HepG2 (cell line): ENCODE results near the gene STK10.

Experiments used
- NR2C2 ChIP-seq: sonication (generic); formaldehyde crosslinking; IDR thresholded peaks from 2 replicates; pipeline ENCODE4 v1.4.0; 2020; ENCODE audit warnings: missing genetic modification reagents, mild to moderate bottlenecking, moderate library complexity, borderline replicate concordance
- RNF2 ChIP-seq: fragments of 450-650 bp; conservative IDR thresholded peaks from 2 replicates; pipeline ENCODE4 v1.6.1; 2016; ENCODE audit warnings: low read depth
- TEF ChIP-seq: sonication (generic); formaldehyde crosslinking; IDR thresholded peaks from 2 replicates; pipeline ENCODE4 v1.5.0; 2020; ENCODE audit warnings: missing genetic modification reagents
- USF2 ChIP-seq, 2 experiments: sonication (generic) in 1 of 2; formaldehyde crosslinking in 1 of 2; IDR thresholded peaks; 2 replicates each; pipeline versions ENCODE4 v1.5.1 to v1.6.1; 2011 to 2020; ENCODE audit warnings: borderline replicate concordance in 1 of 2, low read depth in 1 of 2, low read length in 1 of 2, mild to moderate bottlenecking in 1 of 2, missing genetic modification reagents in 1 of 2, moderate library complexity in 1 of 2

GRCh38 chr5:172043865-172044264 lies 144.2 kb downstream of the STK10 start:
- TF ChIP-seq NR2C2 (CRISPR knock-in tag) (no peak), USF2 (IDR thresholded peaks at IDR 0.05; ENCODE audit: low read depth, low read length) (no peak), USF2 (CRISPR knock-in tag; IDR thresholded peaks at IDR 0.05; ENCODE audit: borderline replicate concordance) (no peak), RNF2 (no peak), TEF (CRISPR knock-in tag) (no peak)
